Measurements from ENCODE around the gene PARD3B.

The PARD3B gene

GRCh38 chr2:205545971-205546816 lies 1000.9 kb downstream of the PARD3B start:
- no peak for DNase-seq

GRCh38 chr2:205555566-205556230 lies 1010.4 kb downstream of the PARD3B start:
- no peak for DNase-seq

- no peak for DNase-seq
Observed at GRCh38 chr2:205556357-205556756, 1011.1 kb downstream of the PARD3B start.

- DNase-seq, result no peak
Observed at GRCh38 chr2:205556841-205557539, 1011.7 kb downstream of the PARD3B start.

GRCh38 chr2:205557873-205558272 lies 1012.6 kb downstream of the PARD3B start:
- no peak for DNase-seq

GRCh38 chr2:205561441-205561840 lies 1016.2 kb downstream of the PARD3B start:
- no peak for DNase-seq

- DNase-seq, result no peak
Observed at GRCh38 chr2:205563646-205564045, 1018.4 kb downstream of the PARD3B start.

- DNase-seq, result no peak
Observed at GRCh38 chr2:205564346-205565141, 1019.3 kb downstream of the PARD3B start.

- DNase-seq, result no peak
Observed at GRCh38 chr2:205565142-205565522, 1019.9 kb downstream of the PARD3B start.

GRCh38 chr2:205566606-205567168 lies 1021.4 kb downstream of the PARD3B start:
- no peak for DNase-seq

- DNase-seq, result no peak
Observed at GRCh38 chr2:205568620-205569019, 1023.3 kb downstream of the PARD3B start.

- no peak for DNase-seq
Observed at GRCh38 chr2:205570648-205571047, 1025.4 kb downstream of the PARD3B start.

GRCh38 chr2:205571360-205571959 lies 1026.2 kb downstream of the PARD3B start:
- DNase-seq, result no peak

- DNase-seq, result no peak
Observed at GRCh38 chr2:205574001-205574400, 1028.7 kb downstream of the PARD3B start.

GRCh38 chr2:205579335-205579734 lies 1034.1 kb downstream of the PARD3B start:
- DNase-seq, result no peak

GRCh38 chr2:205580212-205580987 lies 1035.1 kb downstream of the PARD3B start:
- DNase-seq, result no peak

GRCh38 chr2:205582366-205582765 lies 1037.1 kb downstream of the PARD3B start:
- DNase-seq, result no peak

GRCh38 chr2:205585449-205586383 lies 1040.4 kb downstream of the PARD3B start:
- no peak for DNase-seq

- DNase-seq, result no peak
Observed at GRCh38 chr2:205586626-205587025, 1041.4 kb downstream of the PARD3B start.

- DNase-seq, result no peak
Observed at GRCh38 chr2:205589479-205589878, 1044.2 kb downstream of the PARD3B start.

Data from activated effector memory CD4-positive, alpha-beta T cell treated with anti-CD3 and anti-CD28 coated beads, Interleukin-2, amount 50 U/mL, for 16 hours (primary cell).